ENCODE results near the gene SULT2A1. TPM values are rescaled to one million over a fixed set of nuclear protein-coding genes. Genes with fewer than 3 reads are reported as not detected.
A peak's percentile ranks its signal among the peaks of the same experiment; 100 is the strongest.
"Not testable (repeated sequence)": the region's sequence is repeated elsewhere in the genome, so short reads cannot be mapped to it uniquely, and the experiment has no call there.

SULT2A1 gene
- total RNA-seq (2022), result not detected in 2 replicates
- Bru-seq, nascent RNA, result not detected
- BruChase-seq, experiment 1, labeled RNA remaining after a 6-hour chase, result not detected
- BruChase-seq, experiment 2, labeled RNA remaining after a 2-hour chase, result not detected
- long read RNA-seq, result 0 reads

GRCh38 chr19:47886010-47886559, at the start of gene SULT2A1:
SULT2A1 (minus strand) TSS chr19:47886315; CDS start chr19:47886257, 58 bp downstream.
- intact Hi-C loops (cut with micrococcal nuclease; ENCODE audit: unreplicated experiment), result no loop called here
- CTCF ChIA-PET, result no interaction called here
- no peak for DNase-seq
- peaks cover 11% of the 10 kb centered on the region for H3K4me1 Mint-ChIP-seq (ENCODE audit: low read depth, unreplicated experiment)
- H3K27me3 Mint-ChIP-seq (ENCODE audit: unreplicated experiment), result peaks cover 50% of the 10 kb centered on the region
- H3K27ac Mint-ChIP-seq (ENCODE audit: unreplicated experiment), result no peak within 1 kb of the TSS
- no peaks in the 10 kb centered on the region for H3K36me3 Mint-ChIP-seq (ENCODE audit: insufficient read depth, unreplicated experiment)
- BruUV-seq (replicated peaks), result no TSS peak
- no peaks in the 10 kb centered on the region for H3K9me3 Mint-ChIP-seq (ENCODE audit: low read depth, unreplicated experiment)
- H3K4me3 Mint-ChIP-seq (ENCODE audit: low read depth, unreplicated experiment), result no peak within 1 kb of the TSS
- no peak for TF ChIP-seq CTCF (IDR thresholded peaks at IDR 0.05; ENCODE audit: unreplicated experiment)

GRCh38 chr19:47928581-47928980, 42.5 kb upstream of the SULT2A1 start:
- intact Hi-C loops (cut with micrococcal nuclease; ENCODE audit: unreplicated experiment); H3K36me3 Mint-ChIP-seq (ENCODE audit: insufficient read depth, unreplicated experiment): not testable (repeated sequence)

GRCh38 chr19:47920107-47920506, 34.0 kb upstream of the SULT2A1 start:
- TF ChIP-seq CTCF (IDR thresholded peaks at IDR 0.05; ENCODE audit: unreplicated experiment), result peak; percentile 90
- peak; percentile 100 for DNase-seq
- H3K4me3 Mint-ChIP-seq (ENCODE audit: low read depth, unreplicated experiment); H3K36me3 Mint-ChIP-seq (ENCODE audit: insufficient read depth, unreplicated experiment); intact Hi-C loops (cut with micrococcal nuclease; ENCODE audit: unreplicated experiment); H3K4me1 Mint-ChIP-seq (ENCODE audit: low read depth, unreplicated experiment); H3K27me3 Mint-ChIP-seq (ENCODE audit: unreplicated experiment); CTCF ChIA-PET; BruUV-seq (replicated peaks); H3K9me3 Mint-ChIP-seq (ENCODE audit: low read depth, unreplicated experiment); H3K27ac Mint-ChIP-seq (ENCODE audit: unreplicated experiment): not testable (repeated sequence)

More at GRCh38 chr19:47928581-47928980, 42.5 kb upstream of the SULT2A1 start:
- BruUV-seq (replicated peaks); DNase-seq; CTCF ChIA-PET; H3K9me3 Mint-ChIP-seq (ENCODE audit: low read depth, unreplicated experiment); H3K4me3 Mint-ChIP-seq (ENCODE audit: low read depth, unreplicated experiment); H3K27me3 Mint-ChIP-seq (ENCODE audit: unreplicated experiment); H3K27ac Mint-ChIP-seq (ENCODE audit: unreplicated experiment); H3K4me1 Mint-ChIP-seq (ENCODE audit: low read depth, unreplicated experiment): not testable (repeated sequence)

GRCh38 chr19:47910191-47910590, 24.1 kb upstream of the SULT2A1 start:
- H3K27ac Mint-ChIP-seq (ENCODE audit: unreplicated experiment); DNase-seq; H3K9me3 Mint-ChIP-seq (ENCODE audit: low read depth, unreplicated experiment); H3K36me3 Mint-ChIP-seq (ENCODE audit: insufficient read depth, unreplicated experiment); H3K4me3 Mint-ChIP-seq (ENCODE audit: low read depth, unreplicated experiment); H3K27me3 Mint-ChIP-seq (ENCODE audit: unreplicated experiment); intact Hi-C loops (cut with micrococcal nuclease; ENCODE audit: unreplicated experiment); H3K4me1 Mint-ChIP-seq (ENCODE audit: low read depth, unreplicated experiment); CTCF ChIA-PET; BruUV-seq (replicated peaks): not testable (repeated sequence)

GRCh38 chr19:47909350-47909749, 23.2 kb upstream of the SULT2A1 start:
- H3K27me3 Mint-ChIP-seq (ENCODE audit: unreplicated experiment); H3K4me3 Mint-ChIP-seq (ENCODE audit: low read depth, unreplicated experiment); intact Hi-C loops (cut with micrococcal nuclease; ENCODE audit: unreplicated experiment); H3K27ac Mint-ChIP-seq (ENCODE audit: unreplicated experiment); H3K36me3 Mint-ChIP-seq (ENCODE audit: insufficient read depth, unreplicated experiment); CTCF ChIA-PET; H3K9me3 Mint-ChIP-seq (ENCODE audit: low read depth, unreplicated experiment); H3K4me1 Mint-ChIP-seq (ENCODE audit: low read depth, unreplicated experiment); BruUV-seq (replicated peaks): not testable (repeated sequence)
- TF ChIP-seq CTCF (IDR thresholded peaks at IDR 0.05; ENCODE audit: unreplicated experiment), result peak; percentile 70
- DNase-seq, result peak; percentile 83
